ENCODE measurements around the gene HCN4. TPM values are rescaled to one million over a fixed set of nuclear protein-coding genes. Genes with fewer than 3 reads are reported as not detected.

The HCN4 gene
- total RNA-seq, 1 experiment from 2014 or later = 10.5 TPM

GRCh38 chr15:73382115-73382514 lies 13.4 kb upstream of the HCN4 start:
- no peak for ATAC-seq
- no peak for DNase-seq (ENCODE audit: low spot score)
- no peak overlapping the region for H3K4me3 Mint-ChIP-seq
- POLR2A ChIA-PET = no interaction called here
- CTCF ChIA-PET = no interaction called here
- no peak overlapping the region for H3K27ac Mint-ChIP-seq
- peaks cover 28% of the 10 kb centered on the region for H3K9me3 Mint-ChIP-seq
- no peak for TF ChIP-seq ZNF512 (CRISPR knock-in tag; IDR thresholded peaks at IDR 0.05; ENCODE audit: borderline replicate concordance)
- TF ChIP-seq GRHL2 (CRISPR knock-in tag; IDR thresholded peaks at IDR 0.05; ENCODE audit: insufficient replicate concordance, severe bottlenecking) = no peak
- no peak for TF ChIP-seq PRDM15 (CRISPR knock-in tag; IDR thresholded peaks at IDR 0.05)
- no peak for TF ChIP-seq ESRRA (CRISPR knock-in tag; IDR thresholded peaks at IDR 0.05; ENCODE audit: borderline replicate concordance)
- no peak for TF ChIP-seq ZNF232 (CRISPR knock-in tag; IDR thresholded peaks at IDR 0.05)
- no peak for TF ChIP-seq ZNF263 (CRISPR knock-in tag; IDR thresholded peaks at IDR 0.05; ENCODE audit: low read depth)
- TF ChIP-seq ZNF317 (CRISPR knock-in tag; IDR thresholded peaks at IDR 0.05; ENCODE audit: borderline replicate concordance, low read depth) = no peak
- TF ChIP-seq ZNF121 (CRISPR knock-in tag; IDR thresholded peaks at IDR 0.05) = no peak
- TF ChIP-seq EMX1 (CRISPR knock-in tag; IDR thresholded peaks at IDR 0.05) = no peak
- TF ChIP-seq FOXP4 (CRISPR knock-in tag; IDR thresholded peaks at IDR 0.05) = no peak
- no peak for TF ChIP-seq NR1H2 (CRISPR knock-in tag; IDR thresholded peaks at IDR 0.05)
- TF ChIP-seq GTF2I (CRISPR knock-in tag; conservative IDR thresholded peaks at IDR 0.05) = no peak
- TF ChIP-seq NFATC4 (CRISPR knock-in tag; IDR thresholded peaks at IDR 0.05) = no peak
- TF ChIP-seq TCF7 (CRISPR knock-in tag; IDR thresholded peaks at IDR 0.05; ENCODE audit: low read depth) = no peak
- no peak for TF ChIP-seq USF1 (CRISPR knock-in tag; IDR thresholded peaks at IDR 0.05)
- TF ChIP-seq NFYB (CRISPR knock-in tag; conservative IDR thresholded peaks at IDR 0.05; ENCODE audit: low read depth) = no peak
- TF ChIP-seq MYBL2 (CRISPR knock-in tag; IDR thresholded peaks at IDR 0.05) = no peak
- peaks cover 18% of the 10 kb centered on the region for H3K36me3 Mint-ChIP-seq
- H3K4me1 Mint-ChIP-seq = peaks cover 21% of the 10 kb centered on the region
- H3K27me3 Mint-ChIP-seq (ENCODE audit: low read depth) = peaks cover 20% of the 10 kb centered on the region

- H3K9me3 Mint-ChIP-seq = peaks cover 28% of the 10 kb centered on the region
- ChIA-PET CTCF (no interaction called here), POLR2A (interaction anchor here (0.6 kb wide), 1 partner anchor 758 kb away, joined by 3 read pairs; no protein-coding TSS in a partner anchor)
- no peak overlapping the region for H3K4me3 Mint-ChIP-seq
- ATAC-seq (no peak), DNase-seq (ENCODE audit: low spot score) (no peak)
- H3K36me3 Mint-ChIP-seq = peaks cover 18% of the 10 kb centered on the region
- H3K27me3 Mint-ChIP-seq (ENCODE audit: low read depth) = peaks cover 16% of the 10 kb centered on the region
- H3K27ac Mint-ChIP-seq = no peak overlapping the region
- peaks cover 14% of the 10 kb centered on the region for H3K4me1 Mint-ChIP-seq
- TF ChIP-seq ELF4 (CRISPR knock-in tag; IDR thresholded peaks at IDR 0.05; ENCODE audit: low read depth) (no peak), E2F4 (CRISPR knock-in tag; IDR thresholded peaks at IDR 0.05; ENCODE audit: borderline replicate concordance, low read depth) (no peak), ESRRA (CRISPR knock-in tag; IDR thresholded peaks at IDR 0.05; ENCODE audit: borderline replicate concordance) (no peak), ZNF232 (CRISPR knock-in tag; IDR thresholded peaks at IDR 0.05) (no peak), ZNF512 (CRISPR knock-in tag; IDR thresholded peaks at IDR 0.05; ENCODE audit: borderline replicate concordance) (no peak), E2F5 (CRISPR knock-in tag; IDR thresholded peaks at IDR 0.05) (no peak), NR3C1 (CRISPR knock-in tag; conservative IDR thresholded peaks at IDR 0.05; ENCODE audit: low read depth) (no peak)
These were observed 11.9 kb upstream of the HCN4 start for GRCh38 chr15:73380661-73381060.

All from WTC11 (cell line).